ENCODE data around the gene SLC9A9.

SLC9A9 gene

DNA sequence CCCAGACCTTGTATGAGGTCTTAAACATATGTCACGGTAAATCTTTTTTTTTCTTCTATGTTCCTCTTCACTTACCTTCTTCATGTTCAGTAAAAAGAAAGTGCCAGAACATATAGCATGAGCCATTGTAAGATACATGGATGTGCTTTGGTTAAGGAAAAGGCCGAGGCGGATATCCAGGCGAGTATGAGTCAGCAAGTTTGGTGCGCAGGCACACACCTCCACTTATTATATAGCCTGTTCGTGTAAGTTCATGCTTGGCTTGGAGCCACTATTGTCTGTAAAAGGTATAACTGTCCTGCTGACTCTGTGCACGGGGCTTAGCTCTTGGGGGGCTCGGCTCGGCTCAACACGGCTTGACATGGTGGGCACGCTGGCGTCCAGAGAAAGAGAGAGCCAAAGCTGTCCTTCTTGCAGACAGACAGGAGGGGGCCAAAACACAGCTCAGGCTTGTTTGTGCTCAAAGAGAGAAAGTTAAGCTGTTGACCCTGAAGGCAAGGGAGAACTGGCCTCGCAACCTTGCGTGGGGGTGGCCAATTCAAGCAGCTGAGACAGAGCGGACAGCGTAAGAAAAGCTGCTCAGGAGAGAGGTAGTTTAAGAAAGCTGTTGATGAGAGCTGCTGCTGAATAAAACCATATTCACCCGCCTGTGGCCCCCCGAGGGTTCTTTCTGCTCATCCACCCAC lies 251.2 kb downstream of the SLC9A9 start:
- no peak for DNase-seq (ENCODE audit: low read depth)

DNA sequence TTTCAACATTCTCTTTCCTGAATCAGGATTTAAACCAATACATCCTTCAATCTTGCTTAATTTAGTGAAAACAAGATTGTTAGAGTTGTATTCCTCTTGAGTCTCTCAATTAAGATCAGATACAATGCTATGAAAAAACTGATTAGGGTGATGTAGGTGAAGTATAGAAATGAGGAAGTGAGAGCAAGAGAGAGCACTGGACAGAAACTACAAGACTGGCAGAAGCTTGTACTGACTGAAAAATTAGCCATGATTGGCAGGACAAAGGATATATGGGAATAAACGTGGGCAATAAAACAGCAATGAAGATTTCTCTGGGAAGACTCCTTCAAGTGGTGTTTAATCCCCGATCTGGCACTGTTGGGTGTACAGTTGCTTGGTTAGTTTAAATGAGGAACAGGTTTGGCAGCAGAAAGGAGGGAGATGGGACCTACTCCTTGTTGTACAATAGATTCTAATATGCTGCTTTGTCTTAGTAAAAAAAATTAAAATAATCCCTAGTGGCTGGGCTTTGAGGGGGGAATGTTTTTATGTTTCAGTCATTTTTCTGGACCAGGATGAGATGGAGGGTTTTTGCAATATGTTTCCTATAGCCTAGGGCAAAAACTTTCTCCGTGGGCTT lies 252.7 kb downstream of the SLC9A9 start:
- TF ChIP-seq, protein P1, sequence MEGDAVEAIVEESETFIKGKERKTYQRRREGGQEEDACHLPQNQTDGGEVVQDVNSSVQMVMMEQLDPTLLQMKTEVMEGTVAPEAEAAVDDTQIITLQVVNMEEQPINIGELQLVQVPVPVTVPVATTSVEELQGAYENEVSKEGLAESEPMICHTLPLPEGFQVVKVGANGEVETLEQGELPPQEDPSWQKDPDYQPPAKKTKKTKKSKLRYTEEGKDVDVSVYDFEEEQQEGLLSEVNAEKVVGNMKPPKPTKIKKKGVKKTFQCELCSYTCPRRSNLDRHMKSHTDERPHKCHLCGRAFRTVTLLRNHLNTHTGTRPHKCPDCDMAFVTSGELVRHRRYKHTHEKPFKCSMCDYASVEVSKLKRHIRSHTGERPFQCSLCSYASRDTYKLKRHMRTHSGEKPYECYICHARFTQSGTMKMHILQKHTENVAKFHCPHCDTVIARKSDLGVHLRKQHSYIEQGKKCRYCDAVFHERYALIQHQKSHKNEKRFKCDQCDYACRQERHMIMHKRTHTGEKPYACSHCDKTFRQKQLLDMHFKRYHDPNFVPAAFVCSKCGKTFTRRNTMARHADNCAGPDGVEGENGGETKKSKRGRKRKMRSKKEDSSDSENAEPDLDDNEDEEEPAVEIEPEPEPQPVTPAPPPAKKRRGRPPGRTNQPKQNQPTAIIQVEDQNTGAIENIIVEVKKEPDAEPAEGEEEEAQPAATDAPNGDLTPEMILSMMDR (IDR thresholded peaks at IDR 0.05; ENCODE audit: control insufficient read depth, extremely low read depth, insufficient read depth) = no peak
- no peak for DNase-seq (ENCODE audit: low read depth)

More for the DNA sequence above, 251.2 kb downstream of the SLC9A9 start:
- TF ChIP-seq, protein P1 (IDR thresholded peaks at IDR 0.05; ENCODE audit: control insufficient read depth, extremely low read depth, insufficient read depth) = no peak
- H3K4me3 ChIP-seq (ENCODE audit: low read depth, low read length) = no peak overlapping the region

DNA sequence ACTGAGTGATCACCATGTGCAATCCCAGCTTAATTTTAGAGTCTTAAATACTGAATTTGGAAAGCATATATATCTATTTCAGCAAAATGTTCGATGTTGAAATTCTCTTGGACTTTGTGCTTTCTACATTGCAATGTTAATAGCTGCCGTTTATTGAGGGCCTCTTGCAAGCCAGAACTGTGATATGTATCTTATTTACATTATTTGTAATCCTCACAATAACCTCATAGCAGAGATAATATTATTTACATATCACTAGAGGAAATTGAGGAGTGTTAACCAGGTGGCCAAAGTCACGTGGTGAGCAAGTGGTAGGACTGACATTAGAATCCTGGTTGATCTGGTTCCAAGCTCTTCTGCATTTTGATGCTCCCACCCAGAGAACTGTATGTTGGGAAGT lies 254.1 kb downstream of the SLC9A9 start:
- TF ChIP-seq, protein P1 (IDR thresholded peaks at IDR 0.05; ENCODE audit: control insufficient read depth, extremely low read depth, insufficient read depth) = no peak
- peak; percentile 86 for DNase-seq (ENCODE audit: low read depth)
- no peak overlapping the region for H3K4me3 ChIP-seq (ENCODE audit: low read depth, low read length)

More for the DNA sequence above, 252.7 kb downstream of the SLC9A9 start:
- no peak overlapping the region for H3K4me3 ChIP-seq (ENCODE audit: low read depth, low read length)

DNA sequence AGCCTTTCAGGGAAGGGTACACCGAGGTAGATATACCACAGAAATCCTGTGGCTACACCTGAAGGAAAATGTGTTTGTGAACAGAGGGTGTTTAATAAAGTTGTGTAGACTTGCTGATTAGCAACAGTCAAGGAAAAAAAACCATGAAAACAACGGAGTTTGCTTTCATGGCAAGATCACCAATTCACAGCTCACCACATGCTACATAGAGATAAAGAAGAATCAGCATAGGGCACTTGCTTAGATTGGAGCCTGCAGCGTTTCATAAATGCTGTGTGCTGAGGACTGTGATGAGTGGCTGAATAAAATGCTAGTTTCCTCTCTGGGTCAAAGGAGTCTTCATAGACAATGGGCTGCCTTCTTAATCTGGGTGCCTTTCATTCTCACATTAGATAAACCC lies 257.6 kb downstream of the SLC9A9 start:
- TF ChIP-seq, protein P1 (IDR thresholded peaks at IDR 0.05; ENCODE audit: control insufficient read depth, extremely low read depth, insufficient read depth) = no peak
- DNase-seq (ENCODE audit: low read depth) = no peak
- no peak overlapping the region for H3K4me3 ChIP-seq (ENCODE audit: low read depth, low read length)

DNA sequence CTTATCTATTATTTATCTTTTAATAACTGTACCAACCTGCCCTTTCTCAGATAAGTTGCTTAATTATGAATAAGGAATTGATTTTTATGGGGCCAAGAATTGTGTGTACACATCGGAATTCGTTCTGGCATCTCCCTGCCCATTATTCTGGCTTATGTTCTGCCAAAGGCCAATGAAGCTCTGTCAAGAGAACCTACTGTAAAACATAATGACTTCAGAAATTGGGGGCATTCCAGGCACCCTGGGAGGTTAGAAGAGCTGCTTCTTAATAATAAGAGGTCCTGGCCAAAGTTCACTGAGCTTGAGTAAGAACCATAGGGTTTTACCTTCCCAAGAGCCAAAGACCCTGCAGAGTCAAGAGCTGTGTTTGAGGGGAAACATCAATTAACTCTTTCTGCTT lies 261.7 kb downstream of the SLC9A9 start:
- TF ChIP-seq, protein P1 (IDR thresholded peaks at IDR 0.05; ENCODE audit: control insufficient read depth, extremely low read depth, insufficient read depth) = no peak
- peak; percentile 96 for DNase-seq (ENCODE audit: low read depth)
- H3K4me3 ChIP-seq (ENCODE audit: low read depth, low read length) = no peak overlapping the region

DNA sequence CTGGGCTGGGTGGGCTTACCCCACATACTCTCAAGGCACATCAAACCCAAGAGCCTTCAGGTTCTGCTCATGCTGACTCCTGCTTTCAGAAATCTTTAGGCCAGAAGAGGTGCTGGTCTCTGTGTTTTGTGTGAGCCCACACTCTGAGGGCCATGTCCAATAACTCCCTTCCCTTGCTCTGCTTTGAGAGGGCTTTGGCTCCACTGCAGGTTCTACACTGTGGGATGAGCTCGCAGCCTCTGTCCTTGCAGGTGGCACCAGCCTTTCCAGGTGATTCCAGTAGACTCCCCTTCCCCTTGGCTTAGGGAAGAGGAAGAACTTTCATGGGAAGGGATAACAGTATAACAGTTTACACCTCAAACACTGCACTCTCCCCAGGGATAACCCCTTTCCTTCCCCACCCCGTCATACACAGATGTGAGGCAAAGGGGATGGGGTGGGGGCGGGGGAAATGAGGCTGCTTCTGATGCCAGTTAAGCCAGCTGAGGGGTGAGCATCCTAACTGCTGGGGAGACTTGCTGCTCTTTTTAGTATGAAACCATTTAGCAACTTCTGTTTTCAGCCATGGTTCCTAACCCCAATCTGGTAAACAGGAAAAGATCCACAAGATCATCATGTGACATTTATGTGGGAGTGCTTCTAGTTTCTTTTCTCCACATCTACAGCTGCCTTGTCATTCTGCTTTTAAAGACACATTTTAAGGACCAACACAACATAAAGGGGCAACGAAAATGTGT lies 262.4 kb downstream of the SLC9A9 start:
- DNase-seq (ENCODE audit: low read depth) = no peak
- H3K4me3 ChIP-seq (ENCODE audit: low read depth, low read length) = no peak overlapping the region
- TF ChIP-seq, protein P1 (IDR thresholded peaks at IDR 0.05; ENCODE audit: control insufficient read depth, extremely low read depth, insufficient read depth) = no peak
